Measurements from ENCODE around the gene NUCKS1.

- TF ChIP-seq CTCF (IDR thresholded peaks at IDR 0.05): no peak
- TF ChIP-seq RAD21 (IDR thresholded peaks at IDR 0.05; ENCODE audit: low read length): no peak
- TF ChIP-seq NRF1 (IDR thresholded peaks at IDR 0.05; ENCODE audit: low read depth, low read length): no peak
- no peak for TF ChIP-seq EP300 (IDR thresholded peaks at IDR 0.05; ENCODE audit: borderline replicate concordance in 1 of 2, low read depth in 1 of 2, low read length in 1 of 2)
- TF ChIP-seq RCOR1 (IDR thresholded peaks at IDR 0.05; ENCODE audit: low read length): no peak
- TF ChIP-seq GABPA (IDR thresholded peaks at IDR 0.05; ENCODE audit: low read depth): no peak
- no peak for TF ChIP-seq FOXM1 (IDR thresholded peaks at IDR 0.05; ENCODE audit: low read depth)
- no peak for TF ChIP-seq SMC3 (IDR thresholded peaks at IDR 0.05; ENCODE audit: low read depth, low read length)
- TF ChIP-seq JUND (IDR thresholded peaks at IDR 0.05): no peak
- TF ChIP-seq EZH2phosphoT487 (IDR thresholded peaks at IDR 0.05; ENCODE audit: borderline replicate concordance, low read depth): no peak
- no peak for TF ChIP-seq RFX5 (IDR thresholded peaks at IDR 0.05; ENCODE audit: low read length)
- no peak for TF ChIP-seq TAF1 (IDR thresholded peaks at IDR 0.05; ENCODE audit: borderline replicate concordance, low read depth, low read length)
- no peak for TF ChIP-seq USF1 (IDR thresholded peaks at IDR 0.05; ENCODE audit: borderline replicate concordance, low read depth)
- TF ChIP-seq USF2 (IDR thresholded peaks at IDR 0.05; ENCODE audit: borderline replicate concordance, low read depth, low read length): no peak
Measured at GRCh38 chr1:205678286-205679111, 71.5 kb downstream of the NUCKS1 start.
